ENCODE data around the gene CDH5.

DNA sequence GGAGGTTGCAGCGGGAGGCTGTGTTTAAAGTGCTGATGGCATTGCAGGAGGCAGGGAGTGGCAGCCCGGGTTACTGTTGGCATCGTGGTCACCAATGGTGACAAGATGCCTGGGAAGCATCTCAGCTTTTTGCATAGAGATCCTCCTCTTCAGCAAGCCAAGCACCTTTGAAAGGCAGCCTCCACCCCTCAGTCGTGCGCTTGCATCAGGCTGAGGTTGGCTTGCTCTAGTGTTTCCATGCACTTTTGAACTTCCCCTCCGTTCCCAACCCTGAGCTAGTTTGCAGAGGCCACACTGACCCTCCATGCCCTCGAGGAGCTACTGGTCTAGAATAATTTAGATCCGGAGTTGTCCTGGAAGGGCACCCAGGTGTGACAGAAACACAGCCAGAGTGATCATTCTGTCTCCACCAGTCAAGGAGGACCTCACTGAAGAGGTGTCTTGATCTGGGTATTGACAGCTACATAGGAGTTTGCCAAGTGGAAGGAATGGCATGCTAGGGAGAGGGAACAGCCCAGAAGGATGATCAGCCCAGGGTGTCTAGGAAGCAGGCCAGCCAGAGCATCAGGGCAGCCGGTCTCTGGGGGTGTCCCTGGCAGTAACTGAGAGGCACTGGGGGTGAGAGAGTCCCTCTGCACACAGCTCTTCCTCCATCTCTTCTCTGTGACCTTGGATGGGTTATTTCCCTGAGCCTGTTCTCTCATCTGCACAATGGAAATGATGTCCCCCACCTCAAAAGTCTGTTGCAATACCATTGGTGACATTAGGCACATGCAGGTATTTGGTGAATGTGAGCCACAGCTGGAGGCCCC lies 68.3 kb downstream of the CDH5 start:
- TF ChIP-seq POLR2AphosphoS5 (IDR thresholded peaks at IDR 0.05; ENCODE audit: low read depth, low read length): no peak
- TF ChIP-seq, protein P1, sequence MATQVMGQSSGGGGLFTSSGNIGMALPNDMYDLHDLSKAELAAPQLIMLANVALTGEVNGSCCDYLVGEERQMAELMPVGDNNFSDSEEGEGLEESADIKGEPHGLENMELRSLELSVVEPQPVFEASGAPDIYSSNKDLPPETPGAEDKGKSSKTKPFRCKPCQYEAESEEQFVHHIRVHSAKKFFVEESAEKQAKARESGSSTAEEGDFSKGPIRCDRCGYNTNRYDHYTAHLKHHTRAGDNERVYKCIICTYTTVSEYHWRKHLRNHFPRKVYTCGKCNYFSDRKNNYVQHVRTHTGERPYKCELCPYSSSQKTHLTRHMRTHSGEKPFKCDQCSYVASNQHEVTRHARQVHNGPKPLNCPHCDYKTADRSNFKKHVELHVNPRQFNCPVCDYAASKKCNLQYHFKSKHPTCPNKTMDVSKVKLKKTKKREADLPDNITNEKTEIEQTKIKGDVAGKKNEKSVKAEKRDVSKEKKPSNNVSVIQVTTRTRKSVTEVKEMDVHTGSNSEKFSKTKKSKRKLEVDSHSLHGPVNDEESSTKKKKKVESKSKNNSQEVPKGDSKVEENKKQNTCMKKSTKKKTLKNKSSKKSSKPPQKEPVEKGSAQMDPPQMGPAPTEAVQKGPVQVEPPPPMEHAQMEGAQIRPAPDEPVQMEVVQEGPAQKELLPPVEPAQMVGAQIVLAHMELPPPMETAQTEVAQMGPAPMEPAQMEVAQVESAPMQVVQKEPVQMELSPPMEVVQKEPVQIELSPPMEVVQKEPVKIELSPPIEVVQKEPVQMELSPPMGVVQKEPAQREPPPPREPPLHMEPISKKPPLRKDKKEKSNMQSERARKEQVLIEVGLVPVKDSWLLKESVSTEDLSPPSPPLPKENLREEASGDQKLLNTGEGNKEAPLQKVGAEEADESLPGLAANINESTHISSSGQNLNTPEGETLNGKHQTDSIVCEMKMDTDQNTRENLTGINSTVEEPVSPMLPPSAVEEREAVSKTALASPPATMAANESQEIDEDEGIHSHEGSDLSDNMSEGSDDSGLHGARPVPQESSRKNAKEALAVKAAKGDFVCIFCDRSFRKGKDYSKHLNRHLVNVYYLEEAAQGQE (IDR thresholded peaks at IDR 0.05; ENCODE audit: insufficient read depth in 1 of 2, low read depth in 2 of 2, low read length in 2 of 2): no peak
- no peak for TF ChIP-seq SIN3A (IDR thresholded peaks at IDR 0.05; ENCODE audit: borderline replicate concordance, insufficient read depth, low read length)
- no peak for TF ChIP-seq TAF1 (IDR thresholded peaks at IDR 0.05; ENCODE audit: borderline replicate concordance, insufficient read depth, low read length)
- TF ChIP-seq FOXP2 (optimal IDR thresholded peaks at IDR 0.05; ENCODE audit: borderline replicate concordance, extremely low read depth, extremely low read length, insufficient read depth): no peak

All from PFSK-1 (cell line).